ENCODE results near the gene RAC3.

The RAC3 gene

DNA sequence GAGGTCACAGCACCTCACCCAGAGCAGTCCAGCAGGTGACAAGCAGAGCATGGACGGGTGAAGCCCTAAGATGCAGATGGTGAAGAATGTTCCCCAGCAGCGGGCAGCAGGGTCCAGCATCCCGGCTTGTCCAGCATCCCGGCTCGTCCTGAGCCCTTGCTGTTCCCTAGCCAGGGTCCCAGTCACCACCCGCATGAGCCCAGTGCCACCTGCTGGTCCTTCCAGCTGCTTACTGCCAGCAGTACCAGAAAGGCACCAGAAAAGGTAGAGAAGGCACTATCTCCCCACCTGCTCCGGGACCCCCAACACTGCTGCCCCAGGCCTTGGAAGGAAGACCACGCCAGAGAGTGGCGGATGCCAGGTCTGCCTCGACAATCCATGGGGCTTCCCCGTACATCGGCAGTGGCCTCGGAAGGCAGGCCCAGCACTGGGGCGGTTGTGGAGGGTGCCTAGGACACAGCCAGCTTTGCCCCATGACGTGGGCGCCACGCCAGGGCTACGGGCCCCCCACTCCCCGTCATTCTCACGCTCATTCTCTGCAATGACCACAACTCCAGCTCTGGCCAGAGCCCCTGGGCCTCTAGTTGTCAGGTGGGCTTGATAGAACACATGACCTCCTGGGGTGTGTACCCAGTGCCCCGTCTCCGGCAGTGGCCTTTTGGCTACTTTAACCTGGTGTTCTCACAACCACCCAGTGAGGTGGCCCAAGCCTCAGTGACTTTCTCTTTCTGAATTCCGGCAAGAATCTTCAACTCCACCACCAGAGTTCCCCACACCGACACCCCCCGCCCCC lies 10.2 kb upstream of the RAC3 start:
- peak; percentile 72 for DNase-seq (ENCODE audit: low spot score)
- in situ Hi-C loops (cut with MboI; ENCODE audit: low sequenced_read_pairs, unreplicated experiment) = loop anchor here (10.0 kb wide), 1 partner anchor 133 kb away; no protein-coding TSS in a partner anchor
- TF ChIP-seq, protein P1, sequence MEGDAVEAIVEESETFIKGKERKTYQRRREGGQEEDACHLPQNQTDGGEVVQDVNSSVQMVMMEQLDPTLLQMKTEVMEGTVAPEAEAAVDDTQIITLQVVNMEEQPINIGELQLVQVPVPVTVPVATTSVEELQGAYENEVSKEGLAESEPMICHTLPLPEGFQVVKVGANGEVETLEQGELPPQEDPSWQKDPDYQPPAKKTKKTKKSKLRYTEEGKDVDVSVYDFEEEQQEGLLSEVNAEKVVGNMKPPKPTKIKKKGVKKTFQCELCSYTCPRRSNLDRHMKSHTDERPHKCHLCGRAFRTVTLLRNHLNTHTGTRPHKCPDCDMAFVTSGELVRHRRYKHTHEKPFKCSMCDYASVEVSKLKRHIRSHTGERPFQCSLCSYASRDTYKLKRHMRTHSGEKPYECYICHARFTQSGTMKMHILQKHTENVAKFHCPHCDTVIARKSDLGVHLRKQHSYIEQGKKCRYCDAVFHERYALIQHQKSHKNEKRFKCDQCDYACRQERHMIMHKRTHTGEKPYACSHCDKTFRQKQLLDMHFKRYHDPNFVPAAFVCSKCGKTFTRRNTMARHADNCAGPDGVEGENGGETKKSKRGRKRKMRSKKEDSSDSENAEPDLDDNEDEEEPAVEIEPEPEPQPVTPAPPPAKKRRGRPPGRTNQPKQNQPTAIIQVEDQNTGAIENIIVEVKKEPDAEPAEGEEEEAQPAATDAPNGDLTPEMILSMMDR (IDR thresholded peaks at IDR 0.05; ENCODE audit: borderline replicate concordance, control extremely low read depth, extremely low read depth, insufficient read depth, missing control alignments) = peak; percentile 48

DNA sequence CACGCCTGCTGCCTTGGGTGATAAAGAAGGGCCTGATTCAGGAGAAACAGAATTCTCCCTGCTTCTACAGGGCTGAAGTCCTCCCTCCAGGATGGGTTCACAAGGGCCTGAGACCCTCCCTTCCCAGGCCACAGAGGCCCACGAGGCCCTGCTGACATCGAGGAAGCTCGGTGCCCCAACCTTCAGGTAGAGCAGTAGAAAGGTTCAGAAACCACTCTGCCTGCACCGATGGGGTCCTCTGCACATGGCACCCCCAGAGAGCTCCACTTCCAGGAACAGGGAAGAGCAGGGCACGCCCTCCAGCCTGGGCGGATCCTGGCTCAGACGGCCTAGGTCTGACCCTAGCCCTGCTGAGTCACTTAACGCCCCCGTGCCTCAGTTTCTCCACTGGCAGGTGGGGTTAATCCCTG lies 9.6 kb upstream of the RAC3 start:
- TF ChIP-seq, protein P1 (IDR thresholded peaks at IDR 0.05; ENCODE audit: borderline replicate concordance, control extremely low read depth, extremely low read depth, insufficient read depth, missing control alignments) = no peak
- DNase-seq (ENCODE audit: low spot score) = no peak
- in situ Hi-C loops (cut with MboI; ENCODE audit: low sequenced_read_pairs, unreplicated experiment) = loop anchor here (10.0 kb wide), 1 partner anchor 133 kb away; no protein-coding TSS in a partner anchor

DNA sequence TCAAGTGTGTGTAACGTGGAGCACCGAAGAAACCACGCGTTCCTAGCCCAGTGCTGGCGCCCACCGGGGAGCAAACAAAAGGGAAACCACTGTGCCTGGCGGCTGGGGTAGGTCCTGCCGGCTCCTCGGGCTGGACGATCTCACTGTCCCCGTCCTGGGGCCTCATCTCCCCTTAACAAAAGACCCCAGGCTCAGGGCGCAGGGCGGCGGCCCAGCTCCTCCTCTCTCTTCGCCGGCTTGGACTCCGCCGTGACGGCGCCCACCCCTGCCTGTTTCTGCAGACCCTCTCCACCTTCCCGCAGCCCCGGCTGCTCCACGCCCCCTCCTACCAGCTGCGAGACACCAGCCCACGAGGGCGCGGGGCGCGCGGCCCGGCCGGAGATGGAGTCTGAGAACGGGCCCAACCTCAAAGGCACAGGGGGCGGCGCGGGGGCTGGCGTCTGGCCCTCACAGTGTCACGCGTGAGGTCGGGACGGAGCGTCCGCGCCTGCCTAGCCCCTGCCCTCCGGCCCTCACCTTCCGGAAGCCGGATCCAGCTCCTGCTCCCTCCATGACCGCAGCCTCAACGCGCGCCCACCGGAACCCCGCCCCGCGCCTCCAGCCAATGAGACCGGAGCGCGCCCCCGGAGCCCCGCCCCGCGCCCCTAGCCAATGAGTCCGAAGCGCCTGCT lies 9.0 kb upstream of the RAC3 start, which contains the start of gene CENPX:
Gene CENPX, minus strand, starts transcription at position 569 of the 671 bp plus-strand sequence. Its CDS starts 17 bp downstream, at position 552.
- TF ChIP-seq, protein P1 (IDR thresholded peaks at IDR 0.05; ENCODE audit: borderline replicate concordance, control extremely low read depth, extremely low read depth, insufficient read depth, missing control alignments) = no peak
- DNase-seq (ENCODE audit: low spot score) = no peak
- in situ Hi-C loops (cut with MboI; ENCODE audit: low sequenced_read_pairs, unreplicated experiment) = loop anchor here (10.0 kb wide), 1 partner anchor 132 kb away; no protein-coding TSS in a partner anchor

DNA sequence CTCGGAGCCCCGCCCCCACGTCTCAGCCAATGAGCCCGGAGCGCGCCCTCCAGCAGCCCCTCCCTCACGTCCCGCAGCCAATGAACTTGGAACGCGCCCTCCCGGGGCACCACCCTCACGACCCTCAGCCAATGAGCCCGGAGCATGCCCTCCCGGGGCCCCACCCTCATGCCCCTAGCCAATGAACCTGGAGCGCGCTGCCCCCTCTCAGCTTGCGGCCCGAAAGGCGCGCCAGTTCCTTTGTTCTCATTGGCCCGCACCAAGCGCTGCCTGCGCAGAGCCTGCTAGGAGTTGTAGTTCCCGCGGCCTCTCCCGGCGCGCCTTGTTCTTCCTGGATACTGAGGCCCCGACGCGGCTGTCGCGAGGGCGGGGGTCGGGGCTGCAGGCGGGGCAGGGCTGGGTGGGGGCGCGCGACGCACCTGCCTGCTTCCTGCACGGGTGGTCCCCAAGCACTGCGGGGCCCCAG lies 8.5 kb upstream of the RAC3 start, which contains the start of gene LRRC45:
Gene LRRC45, plus strand, starts transcription at position 325 of the 466 bp plus-strand sequence. CDS start 339 bp downstream, outside the sequence.
- in situ Hi-C loops (cut with MboI; ENCODE audit: low sequenced_read_pairs, unreplicated experiment) = loop anchor here (10.0 kb wide), 1 partner anchor 132 kb away; no protein-coding TSS in a partner anchor
- TF ChIP-seq, protein P1 (IDR thresholded peaks at IDR 0.05; ENCODE audit: borderline replicate concordance, control extremely low read depth, extremely low read depth, insufficient read depth, missing control alignments) = no peak
- peak; percentile 99 for DNase-seq (ENCODE audit: low spot score)

DNA sequence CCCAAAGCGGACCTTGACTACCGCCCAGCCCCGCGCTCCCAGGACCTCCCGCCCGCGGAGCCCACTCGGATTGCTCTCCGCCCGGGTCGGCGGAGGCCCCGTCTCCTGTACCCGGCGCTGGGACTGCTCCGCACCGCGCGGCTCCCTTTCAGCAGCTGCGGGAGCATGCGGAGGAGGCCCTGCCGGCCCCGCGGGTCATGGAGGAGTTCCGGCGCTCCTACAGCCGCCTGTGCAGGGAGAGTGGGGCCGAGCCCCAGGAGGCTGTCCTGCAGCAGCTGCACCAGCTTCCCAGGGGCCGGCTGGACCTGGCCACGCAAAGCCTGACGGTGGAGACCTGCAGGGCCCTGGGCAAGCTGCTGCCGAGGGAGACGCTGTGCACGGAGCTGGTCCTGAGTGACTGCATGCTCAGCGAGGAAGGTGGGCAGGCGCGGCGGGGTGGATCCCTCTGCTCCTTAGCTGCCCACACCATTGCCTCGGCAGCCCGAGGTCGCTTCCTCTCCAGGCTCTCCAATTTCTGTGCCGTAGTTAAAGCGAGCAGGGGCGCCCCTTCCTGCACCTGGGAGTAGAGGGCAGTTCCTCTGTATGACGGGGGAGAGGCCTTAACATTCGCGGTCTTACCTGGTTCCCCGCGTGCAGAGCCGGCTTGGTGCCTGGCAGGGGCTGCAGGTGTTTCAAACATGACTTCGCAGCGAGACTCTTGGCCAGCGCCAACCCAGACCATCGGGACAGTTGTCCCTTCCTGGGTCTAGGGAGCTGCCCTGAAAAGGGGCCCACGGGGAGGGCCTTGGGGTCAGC lies 7.8 kb upstream of the RAC3 start:
- in situ Hi-C loops (cut with MboI; ENCODE audit: low sequenced_read_pairs, unreplicated experiment) = loop anchor here (10.0 kb wide), 1 partner anchor 131 kb away; no protein-coding TSS in a partner anchor
- TF ChIP-seq, protein P1 (IDR thresholded peaks at IDR 0.05; ENCODE audit: borderline replicate concordance, control extremely low read depth, extremely low read depth, insufficient read depth, missing control alignments) = no peak
- no peak for DNase-seq (ENCODE audit: low spot score)

All from GM13976 (cell line).